HG02588 (cell line): ENCODE data around the gene FBXO48.
"Not testable (repeated sequence)": the region's sequence is repeated elsewhere in the genome, so short reads cannot be mapped to it uniquely, and the experiment has no call there.

Source experiments
- ATAC-seq: cut with Tn5 transposase; IDR thresholded peaks from one replicate; pipeline ENCODE4 v1.9.1; 2021; ENCODE audit warnings: mild to moderate bottlenecking, moderate library complexity; ENCODE audit not compliant: unreplicated experiment

Gene FBXO48, protein sequence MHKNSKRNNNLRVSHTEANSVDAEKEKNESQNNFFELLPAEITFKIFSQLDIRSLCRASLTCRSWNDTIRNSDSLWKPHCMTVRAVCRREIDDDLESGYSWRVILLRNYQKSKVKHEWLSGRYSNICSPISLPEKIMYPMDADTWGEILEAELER

DNA sequence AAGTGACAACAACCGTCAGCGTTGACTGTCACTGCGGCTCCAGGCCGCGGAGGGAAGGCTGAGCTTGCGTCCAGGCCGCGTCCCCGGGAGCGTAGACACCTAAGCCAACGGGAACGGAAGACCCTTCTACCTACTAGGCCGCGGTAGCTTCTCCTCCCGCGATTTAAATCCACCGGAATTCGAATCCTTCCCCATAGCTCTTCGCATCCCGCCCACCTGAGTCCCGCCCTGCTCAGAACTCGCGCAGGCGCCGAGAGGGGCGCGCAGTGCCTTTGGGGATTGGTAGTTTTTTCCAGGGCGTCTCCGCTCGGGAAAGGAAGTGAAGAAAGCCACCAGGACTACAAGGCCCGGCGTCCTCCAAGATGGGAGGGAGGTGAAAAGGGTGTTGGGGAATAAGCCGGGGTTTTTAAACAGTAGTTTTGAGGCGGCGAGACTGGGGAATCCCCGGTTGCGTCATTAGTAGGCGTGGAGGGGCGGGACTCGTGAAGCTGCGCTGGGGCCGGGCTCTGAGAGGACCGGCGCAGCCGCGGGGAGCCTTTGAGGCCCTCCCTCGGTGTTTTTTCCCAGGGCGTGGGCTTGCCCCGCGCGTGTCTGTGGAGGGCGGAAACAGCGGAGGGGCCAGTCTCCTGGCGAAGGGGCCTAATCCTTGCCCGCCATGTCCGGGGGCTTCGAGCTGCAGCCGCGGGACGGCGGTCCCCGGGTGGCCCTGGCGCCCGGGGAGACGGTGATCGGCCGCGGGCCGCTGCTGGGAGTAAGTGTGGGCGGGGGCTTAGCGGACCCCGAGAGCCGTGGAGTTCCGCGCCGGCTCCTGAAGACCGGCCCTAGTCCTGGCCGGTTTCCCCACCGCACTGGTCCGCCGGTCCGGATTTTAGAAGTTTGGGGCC is at the start of gene FBXO48, which contains the start of gene APLF:
Gene FBXO48, minus strand, starts transcription at position 218 of the 884 bp plus-strand sequence. CDS start 2,149 bp downstream, outside the sequence.
Gene APLF, plus strand, starts transcription at position 509 of the 884 bp plus-strand sequence. Its CDS starts 147 bp downstream, at position 656.
- ATAC-seq, result peak; percentile 93

DNA sequence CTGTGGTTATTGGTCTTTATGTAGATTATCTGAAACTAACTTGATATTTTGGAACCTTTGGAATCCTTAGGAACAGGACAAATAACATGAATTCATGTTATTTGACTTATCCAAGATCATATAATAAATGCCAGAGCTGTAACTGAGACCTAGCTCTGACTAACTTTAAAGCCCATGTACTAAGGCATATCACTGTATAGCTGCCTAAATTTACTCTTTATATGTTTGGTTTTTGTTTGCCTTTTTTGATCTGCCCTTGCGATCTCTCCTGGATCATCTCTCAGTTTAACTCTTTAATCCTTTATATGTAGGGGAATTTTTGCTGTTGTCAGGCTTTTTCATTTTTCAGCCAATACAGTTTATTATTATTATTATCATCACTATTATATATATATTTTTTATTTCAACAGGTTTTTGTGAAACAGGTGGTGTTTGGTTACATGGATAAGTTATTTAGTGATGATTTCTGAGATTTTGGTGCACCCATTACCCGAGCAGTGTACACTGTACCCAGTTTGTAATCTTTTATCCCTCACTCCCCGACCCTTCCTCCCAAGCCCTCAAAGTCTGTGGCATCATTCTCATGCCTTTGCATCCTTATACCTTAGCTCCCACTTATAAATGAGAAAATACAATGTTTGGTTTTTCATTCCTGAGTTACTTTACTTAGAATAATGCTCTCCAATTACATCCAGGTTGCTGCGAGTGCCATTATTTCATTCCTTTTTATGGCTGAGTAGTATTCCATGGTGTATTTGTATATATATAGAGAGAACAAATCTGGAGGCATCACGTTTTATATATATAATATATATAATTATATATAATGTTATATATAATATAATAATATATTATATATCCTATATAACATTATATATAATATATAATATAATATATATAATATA is 49.2 kb upstream of the FBXO48 start:
- ATAC-seq, result no peak

DNA sequence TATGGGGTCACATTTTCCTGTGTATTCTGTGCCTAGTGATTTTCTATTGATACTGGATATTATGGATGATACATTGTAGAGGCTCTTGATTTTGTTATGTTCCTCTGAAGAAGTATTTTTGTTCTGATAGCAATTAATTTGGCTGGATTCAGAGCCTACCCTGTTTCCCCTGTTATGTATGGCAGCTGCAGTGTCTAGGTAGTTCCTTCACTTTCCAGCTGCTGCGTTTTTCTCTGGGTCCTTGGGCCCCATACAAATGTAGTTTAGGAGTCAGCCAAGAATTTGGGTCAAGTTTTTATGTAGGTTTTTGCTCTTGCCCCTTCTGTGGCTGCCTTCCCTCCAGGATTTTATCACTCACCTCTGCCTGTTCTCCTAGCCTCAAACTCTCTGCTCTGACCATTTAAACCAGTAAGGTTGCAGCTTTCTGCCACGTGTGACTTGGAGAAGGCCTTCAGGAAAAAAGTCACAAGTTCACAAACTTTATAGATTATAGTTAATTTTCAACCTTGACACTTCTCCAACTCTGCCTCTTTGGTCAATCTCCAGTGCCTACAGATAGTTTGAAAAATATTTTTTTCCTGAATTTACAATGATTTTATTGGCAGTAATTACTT is 47.3 kb upstream of the FBXO48 start:
- ATAC-seq, result no peak

DNA sequence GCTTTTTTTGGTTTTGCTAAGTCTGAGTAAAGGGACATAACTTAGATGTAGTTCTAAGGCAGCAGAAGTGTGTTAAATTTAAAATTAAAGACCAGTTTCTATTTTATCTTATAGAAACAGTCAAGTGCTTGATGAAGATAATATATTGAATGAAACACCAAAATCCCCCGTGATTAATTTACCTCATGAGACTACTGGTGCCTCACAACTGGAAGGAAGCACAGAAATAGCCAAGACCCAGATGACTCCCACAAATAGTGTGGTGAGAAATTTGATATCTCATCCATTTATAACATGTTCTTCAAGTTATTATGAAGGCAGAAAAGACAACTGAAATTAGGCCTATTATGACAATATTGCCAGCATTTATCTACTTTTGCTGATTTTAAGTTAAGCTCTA is 45.9 kb upstream of the FBXO48 start:
- ATAC-seq, result no peak

DNA sequence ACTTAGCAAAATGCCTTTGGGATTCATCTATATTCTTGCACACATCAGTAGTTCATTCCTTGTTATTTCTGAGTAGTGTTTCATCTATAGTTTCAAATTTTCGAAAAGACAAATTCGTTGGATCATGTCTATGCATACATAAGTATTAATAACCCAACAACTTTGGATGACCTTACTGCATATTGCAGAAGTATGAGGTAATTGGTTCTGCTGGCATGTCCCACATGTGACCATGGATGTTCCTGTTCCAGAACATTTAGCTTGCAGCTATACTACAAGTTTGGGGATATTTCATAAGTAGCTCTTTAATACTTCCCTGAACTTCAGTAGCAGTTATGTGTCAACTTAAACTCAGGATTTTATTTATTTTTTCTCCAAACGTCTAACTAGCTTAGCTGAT is 45.2 kb upstream of the FBXO48 start:
- no peak for ATAC-seq

DNA sequence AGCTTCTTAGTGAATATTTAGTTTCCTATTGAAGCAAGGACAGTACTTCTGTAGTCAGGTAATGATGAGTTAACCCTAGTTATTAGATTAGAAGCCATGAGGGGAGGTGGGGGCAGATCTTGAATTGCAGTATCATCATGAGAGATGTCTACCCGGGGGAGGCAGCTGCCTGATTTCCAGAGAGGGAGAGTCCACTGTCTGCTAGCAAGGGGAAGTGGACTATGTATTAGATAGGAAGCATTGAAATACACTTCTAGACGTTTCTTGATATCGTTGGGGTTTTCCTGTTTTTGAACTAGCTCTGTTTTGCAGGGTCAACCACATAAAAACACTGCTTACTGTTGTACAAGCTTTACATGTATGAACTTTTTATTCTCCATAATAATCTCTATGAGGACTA is 39.1 kb upstream of the FBXO48 start:
- ATAC-seq, result no peak

DNA sequence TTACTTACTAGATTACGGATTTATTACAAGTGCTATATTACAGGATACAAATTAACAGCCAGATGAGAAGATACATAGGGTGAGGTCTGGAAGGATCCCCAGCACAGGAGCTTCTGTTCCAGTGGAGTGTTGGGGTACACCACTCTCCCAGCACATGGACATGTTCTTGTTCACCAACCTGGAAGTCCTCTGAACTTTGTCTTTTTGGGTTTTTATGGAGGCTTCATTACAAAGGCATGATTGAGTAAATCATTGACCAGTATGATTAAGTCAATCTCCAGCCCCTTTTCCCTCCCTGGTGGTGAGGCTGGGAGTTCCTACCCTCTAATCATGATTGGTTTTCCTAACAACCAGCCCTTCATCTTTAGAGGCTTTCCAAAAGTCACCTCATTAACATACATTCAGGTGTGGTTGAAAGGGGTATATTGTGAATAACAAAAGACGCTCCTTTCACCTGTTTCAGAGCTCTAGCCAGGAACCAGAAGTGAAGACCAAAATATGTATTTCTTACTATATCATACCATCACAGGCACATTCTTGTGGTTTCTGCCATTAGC is 38.6 kb upstream of the FBXO48 start:
- no peak for ATAC-seq

DNA sequence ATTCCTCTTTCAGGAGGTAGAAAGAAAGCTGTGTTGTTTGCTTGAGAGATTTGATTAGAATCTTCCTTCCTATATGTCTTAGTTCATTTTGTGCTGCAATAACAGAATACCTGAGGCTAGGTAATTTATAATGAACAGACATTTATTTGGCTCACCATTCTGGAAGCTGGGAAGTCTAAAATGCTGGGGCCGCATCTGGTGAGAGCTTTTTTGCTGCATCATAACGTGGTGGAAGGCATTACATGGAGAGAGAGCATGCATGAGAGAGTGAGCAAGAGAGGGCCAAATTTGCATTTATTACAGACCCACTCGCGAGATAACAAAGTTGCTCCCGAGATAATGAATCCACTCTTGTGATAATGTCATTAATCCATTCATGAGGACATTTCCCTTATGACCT is 34.7 kb upstream of the FBXO48 start:
- no peak for ATAC-seq

DNA sequence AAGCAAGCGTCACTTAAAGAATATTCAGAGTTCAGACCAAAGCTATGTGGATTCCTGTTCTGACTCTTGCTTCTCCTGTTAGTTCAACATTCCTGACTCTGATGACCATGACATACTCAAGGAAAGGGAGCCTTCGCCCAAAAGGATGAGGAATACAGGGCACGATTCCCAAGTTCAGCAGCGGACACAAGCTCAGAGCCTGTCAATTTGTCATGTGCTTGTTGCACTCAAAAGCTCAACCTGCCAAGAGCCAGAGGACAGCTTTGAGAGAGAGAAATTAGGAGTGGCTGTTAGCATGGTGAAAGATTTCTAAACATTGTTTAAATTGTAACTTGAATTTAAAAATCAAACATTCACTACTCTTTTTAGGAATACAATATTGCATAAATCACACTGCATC is 33.6 kb upstream of the FBXO48 start:
- no peak for ATAC-seq

DNA sequence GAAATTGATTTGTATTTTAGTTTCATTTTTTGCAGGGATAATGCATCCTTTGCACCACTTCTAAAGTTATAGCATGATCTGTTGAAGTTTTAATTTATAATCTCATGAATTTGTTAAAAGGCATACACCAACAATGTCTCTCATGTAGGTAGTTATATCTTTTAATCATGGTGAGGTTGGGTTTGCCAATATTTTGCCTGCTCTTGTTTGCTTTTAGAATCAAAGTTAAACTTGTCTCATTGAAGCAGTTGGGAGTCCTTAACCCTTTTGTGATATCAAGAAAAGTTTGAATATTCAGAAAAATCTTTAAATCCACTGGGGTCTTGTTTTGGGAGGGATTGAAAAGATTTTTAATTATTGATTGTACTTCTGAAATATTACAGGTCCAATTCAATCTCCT is 32.0 kb upstream of the FBXO48 start:
- ATAC-seq, result no peak

DNA sequence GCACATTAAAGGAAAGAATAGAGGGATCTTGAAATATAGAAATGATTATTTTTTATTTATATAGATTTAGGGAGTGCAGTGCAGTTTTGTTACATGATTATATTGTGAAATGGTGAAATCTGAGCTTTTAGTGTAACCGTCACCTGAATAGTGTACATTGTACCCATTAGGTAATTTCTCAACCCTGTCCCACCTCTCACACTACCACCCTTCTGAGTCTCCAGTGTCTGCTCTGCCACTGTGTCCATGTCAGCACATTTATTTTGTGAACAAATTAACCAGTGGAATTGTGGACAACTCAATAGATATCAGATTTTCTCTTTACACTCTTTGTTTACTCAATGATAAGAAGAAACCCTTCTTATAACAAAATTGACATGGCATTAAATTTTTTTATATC is 24.5 kb upstream of the FBXO48 start:
- no peak for ATAC-seq

DNA sequence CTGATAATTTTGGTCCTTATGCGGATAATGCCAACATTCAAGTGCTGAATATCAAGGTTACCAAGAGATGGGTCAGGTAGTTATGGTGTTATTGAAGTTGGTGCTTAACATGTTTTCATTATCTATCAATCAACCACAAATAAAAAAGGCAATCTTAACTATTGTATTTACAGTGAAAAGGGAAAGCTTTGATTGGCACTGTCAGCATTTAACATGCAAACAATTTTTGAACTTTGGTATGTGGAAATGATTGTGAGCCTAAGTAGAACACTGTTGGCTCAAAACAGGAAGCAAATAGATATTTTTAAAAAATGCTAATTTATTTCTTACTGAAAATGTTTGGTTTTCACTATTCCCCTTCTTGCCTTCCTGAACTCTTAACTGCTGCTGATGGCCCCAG is 22.2 kb upstream of the FBXO48 start:
- no peak for ATAC-seq

DNA sequence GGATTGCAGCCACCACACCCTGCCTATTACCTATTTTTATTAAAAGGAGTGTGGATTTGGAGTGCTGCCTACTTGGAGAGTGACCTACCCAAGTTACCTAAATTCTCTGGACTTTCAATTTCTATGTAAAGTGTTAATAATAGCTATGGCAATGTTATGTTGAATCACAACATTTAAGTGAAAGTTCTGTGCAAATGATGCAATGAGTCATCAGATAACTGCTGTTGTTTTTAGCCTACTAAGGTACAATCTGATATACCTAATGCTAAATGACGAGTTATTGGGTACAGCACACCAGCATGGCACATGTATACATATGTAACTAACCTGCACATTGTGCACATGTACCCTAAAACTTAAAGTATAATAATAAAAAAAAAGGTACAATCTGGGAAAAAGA is 21.5 kb upstream of the FBXO48 start:
- not testable (repeated sequence) for ATAC-seq

DNA sequence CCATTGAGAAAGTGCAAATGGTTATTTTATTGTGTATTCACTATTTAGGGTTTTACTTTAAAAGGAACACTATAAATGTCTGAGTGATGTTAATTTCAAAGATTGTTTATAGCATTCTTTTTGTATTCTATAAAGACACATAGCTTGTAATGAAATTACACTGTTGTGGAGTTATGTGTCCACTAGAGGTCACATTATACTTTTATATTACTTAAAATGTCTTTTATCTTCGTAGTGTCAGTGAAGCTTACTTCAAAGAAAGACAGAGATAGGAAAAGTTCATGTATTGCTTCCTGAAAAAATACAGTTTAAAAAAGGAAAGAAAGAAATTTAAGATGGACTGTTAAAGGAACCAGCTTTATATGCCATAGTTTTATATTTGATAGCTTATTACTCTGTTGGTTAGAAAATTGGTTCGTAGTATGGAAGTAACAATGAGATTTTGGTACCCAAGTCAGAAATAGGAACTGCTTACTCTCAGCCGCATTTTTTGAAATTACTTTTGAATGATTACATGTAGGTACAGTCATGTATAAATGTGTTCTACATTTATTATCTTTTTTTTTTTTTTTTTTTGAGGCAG is 20.8 kb upstream of the FBXO48 start:
- ATAC-seq, result no peak

DNA sequence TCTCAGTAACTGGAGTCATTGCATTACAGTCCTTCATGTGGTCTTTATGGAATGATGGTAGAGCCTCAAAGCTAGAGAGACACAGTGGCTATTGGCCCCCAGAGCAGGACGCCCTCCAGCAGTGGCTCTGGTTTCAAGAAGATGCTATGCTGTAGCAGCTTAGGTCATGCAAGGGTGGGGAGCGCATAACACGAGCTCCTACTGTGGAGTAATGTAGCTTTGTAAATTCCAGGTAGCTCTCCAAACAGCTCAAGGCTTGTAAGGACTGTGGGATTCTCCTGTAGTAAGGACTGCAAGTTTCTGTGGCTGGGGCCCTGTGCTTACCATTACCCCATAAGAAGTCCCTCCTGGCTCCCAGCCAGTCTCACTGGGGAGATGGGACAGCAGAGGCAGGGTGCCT is 15.9 kb upstream of the FBXO48 start:
- no peak for ATAC-seq

DNA sequence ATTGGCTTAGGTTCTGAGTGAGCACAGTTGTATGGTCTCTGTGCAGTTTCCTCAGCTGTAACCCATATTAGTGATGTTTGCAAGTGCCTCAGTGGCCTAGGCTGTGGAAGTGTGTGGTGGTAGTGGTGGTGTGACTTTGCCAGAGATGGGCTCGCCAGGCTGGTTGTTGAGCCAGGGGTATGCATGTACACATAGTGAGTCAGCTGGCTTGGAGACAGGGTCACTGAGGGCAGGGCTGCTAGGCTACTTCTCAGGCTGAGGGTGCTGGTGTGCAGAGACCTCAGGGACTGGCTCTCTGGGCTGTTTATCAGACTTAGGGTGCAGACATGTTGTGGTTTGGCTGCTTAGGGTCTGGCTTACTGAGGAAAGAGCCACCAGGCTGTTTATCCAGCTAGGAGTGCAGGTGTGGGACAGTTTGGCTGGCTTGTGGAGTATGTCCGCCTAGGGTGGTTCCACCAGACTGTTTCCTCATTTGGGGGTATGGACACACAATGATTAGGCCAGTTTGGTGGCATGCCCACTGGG is 15.3 kb upstream of the FBXO48 start:
- no peak for ATAC-seq

DNA sequence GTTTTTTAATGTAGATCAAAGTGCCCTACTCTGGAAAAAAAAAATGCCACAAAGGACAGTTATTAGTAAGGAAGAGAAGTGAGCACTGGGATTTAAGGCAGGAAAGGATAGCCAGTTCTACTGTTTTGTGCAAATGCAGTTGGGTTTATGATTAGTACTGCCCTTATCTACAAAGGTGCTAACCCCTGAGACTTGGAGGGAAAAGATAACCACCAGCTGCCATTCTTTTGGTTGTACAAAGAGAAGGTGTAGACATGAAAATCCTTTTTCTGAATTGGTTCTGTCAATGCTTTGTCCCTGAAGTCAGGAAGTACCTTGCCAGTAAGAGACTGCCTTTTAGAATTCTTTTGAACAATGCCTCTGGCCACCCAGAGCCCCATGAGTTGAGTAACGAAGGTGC is 11.6 kb upstream of the FBXO48 start:
- no peak for ATAC-seq

DNA sequence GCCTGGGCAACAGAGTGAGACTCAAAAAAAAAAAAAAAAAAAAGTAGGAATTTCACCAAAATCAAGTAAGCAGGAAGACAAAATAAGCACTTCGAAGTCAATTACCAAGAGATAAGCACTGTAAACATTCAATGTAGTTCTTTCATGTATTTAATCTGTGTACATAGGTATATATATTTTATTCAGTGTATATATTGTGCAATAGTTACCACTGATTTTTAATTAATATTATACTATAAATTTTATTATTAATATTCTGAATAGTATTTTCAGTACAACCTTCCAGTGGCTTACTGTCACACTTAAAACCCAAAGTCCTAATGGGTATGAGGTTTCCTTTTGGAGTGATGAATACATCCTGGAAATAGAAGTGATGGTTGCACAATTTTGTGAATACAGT is 9.4 kb upstream of the FBXO48 start:
- ATAC-seq, result no peak

DNA sequence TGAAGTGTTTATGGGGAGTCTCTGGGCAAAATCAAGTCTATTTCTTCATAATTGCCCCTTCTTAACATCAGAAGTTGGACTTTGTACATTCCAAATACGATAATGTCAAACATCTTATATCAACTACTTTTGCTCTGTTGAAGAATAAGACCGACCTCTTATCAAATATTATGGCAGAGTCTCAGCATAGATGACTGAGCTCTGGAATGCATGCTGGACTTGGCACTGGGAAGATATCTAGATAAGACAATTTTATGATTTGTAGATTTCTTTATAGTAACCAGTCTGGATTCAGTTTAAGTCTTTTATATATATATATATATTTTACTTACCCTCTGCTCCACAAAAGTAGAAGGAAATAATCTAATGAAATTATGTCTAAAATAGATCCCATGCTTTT is 8.5 kb upstream of the FBXO48 start:
- ATAC-seq, result no peak

DNA sequence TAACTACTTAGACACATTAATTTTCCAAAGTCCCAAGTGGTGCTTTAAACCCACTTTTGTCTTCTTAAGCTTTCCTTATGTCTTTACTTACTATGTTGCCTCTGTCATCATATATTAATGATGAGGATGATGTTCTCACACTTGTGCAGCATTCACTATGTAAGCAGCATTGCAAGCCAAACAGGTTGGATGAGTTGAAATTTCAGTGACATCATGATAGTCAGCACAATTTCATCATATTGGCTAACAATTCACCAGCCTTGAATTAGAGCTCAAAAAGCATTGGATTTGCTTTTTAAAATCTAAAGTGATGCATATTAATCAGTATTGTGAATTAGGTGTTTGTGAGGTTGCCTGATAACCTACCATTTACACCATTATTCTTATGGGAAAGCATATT is 8.0 kb upstream of the FBXO48 start:
- no peak for ATAC-seq
